Hepatocyte (in vitro differentiated cells): ENCODE data around the gene HSDL1.

Experiments
- EZH2 ChIP-seq: fragments of 200-600 bp; sonication (generic); IDR thresholded peaks from 2 replicates; pipeline ENCODE4 v1.6.1; 2016; ENCODE audit warnings: antibody characterized with exemption, mild to moderate bottlenecking, borderline replicate concordance
- TF ChIP-seq, protein P1 (sequence below): fragments of 200-600 bp; sonication (generic); IDR thresholded peaks from 2 replicates; pipeline ENCODE4 v1.5.1; 2016; ENCODE audit warnings: antibody characterized with exemption, mild to moderate bottlenecking; ENCODE audit not compliant: poor library complexity

DNA sequence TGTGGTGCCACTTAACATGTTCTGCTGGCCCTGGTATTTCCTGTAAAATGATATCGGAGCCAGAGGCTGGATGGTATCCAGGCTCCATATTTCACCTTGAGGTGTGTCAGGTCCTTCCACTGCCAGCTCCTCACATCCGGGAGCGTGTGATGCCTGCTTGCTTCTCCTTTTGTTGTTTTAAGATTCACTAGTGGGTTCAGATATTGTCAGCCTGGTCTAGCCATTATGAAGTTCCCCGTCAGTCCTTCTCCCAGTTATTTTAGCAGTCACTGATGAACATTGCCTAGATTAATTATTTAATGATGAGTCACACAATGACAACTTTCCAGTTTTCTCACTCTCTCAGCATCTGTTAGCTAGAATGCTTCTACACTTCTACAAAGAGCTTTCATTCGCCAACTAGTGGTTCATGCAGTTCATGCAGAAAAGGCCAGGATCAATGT is 11.4 kb upstream of the HSDL1 start:
- TF ChIP-seq, protein P1, sequence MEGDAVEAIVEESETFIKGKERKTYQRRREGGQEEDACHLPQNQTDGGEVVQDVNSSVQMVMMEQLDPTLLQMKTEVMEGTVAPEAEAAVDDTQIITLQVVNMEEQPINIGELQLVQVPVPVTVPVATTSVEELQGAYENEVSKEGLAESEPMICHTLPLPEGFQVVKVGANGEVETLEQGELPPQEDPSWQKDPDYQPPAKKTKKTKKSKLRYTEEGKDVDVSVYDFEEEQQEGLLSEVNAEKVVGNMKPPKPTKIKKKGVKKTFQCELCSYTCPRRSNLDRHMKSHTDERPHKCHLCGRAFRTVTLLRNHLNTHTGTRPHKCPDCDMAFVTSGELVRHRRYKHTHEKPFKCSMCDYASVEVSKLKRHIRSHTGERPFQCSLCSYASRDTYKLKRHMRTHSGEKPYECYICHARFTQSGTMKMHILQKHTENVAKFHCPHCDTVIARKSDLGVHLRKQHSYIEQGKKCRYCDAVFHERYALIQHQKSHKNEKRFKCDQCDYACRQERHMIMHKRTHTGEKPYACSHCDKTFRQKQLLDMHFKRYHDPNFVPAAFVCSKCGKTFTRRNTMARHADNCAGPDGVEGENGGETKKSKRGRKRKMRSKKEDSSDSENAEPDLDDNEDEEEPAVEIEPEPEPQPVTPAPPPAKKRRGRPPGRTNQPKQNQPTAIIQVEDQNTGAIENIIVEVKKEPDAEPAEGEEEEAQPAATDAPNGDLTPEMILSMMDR, result no peak
- no peak for TF ChIP-seq EZH2
